Upper lobe of right lung (tissue), 1 donor: ENCODE results near the gene RCCD1. TPM values are rescaled to one million over a fixed set of nuclear protein-coding genes. Genes with fewer than 3 reads are reported as not detected.

Source experiments
- ATAC-seq: fragments of 200-7000 bp; cut with Tn5 transposase; one replicate; pipeline ENCODE4 v1.9.1; 2020; ENCODE audit warnings: mild to moderate bottlenecking, moderate library complexity
- DNase-seq: peaks from one replicate; pipeline ENCODE4 v3.0.0-alpha.2; 2020
- H3K27ac ChIP-seq: fragments of 200-600 bp; one replicate; pipeline ENCODE4 v1.8.0; 2022
- H3K27me3 ChIP-seq: fragments of 200-600 bp; one replicate; pipeline ENCODE4 v1.8.0; 2022; ENCODE audit warnings: mild to moderate bottlenecking
- H3K36me3 ChIP-seq: fragments of 200-600 bp; one replicate; pipeline ENCODE4 v1.8.0; 2022
- H3K4me1 ChIP-seq: fragments of 200-600 bp; one replicate; pipeline ENCODE4 v1.8.0; 2022
- H3K4me3 ChIP-seq: fragments of 200-600 bp; one replicate; pipeline ENCODE4 v1.8.0; 2022; ENCODE audit warnings: mild to moderate bottlenecking
- H3K9me3 ChIP-seq: fragments of 200-600 bp; one replicate; pipeline ENCODE4 v1.8.0; 2022
- CTCF ChIP-seq: fragments of 200-600 bp; IDR thresholded peaks from one replicate; pipeline ENCODE4 v1.8.0; 2022; ENCODE audit warnings: antibody characterized with exemption
- intact Hi-C: fragments of 100-400 bp; cut with DNase I; formaldehyde crosslinking; loops from one replicate; pipeline ENCODE4 v1.11.0; 2022
- total RNA-seq: library from RNA; stranded (reverse); fragmentation: NEBNext Ultra II Directional; extraction: Animal tissue kit (Norgen Biotek cat#: 25700); gene quantifications from one replicate; pipeline ENCODE4 v1.2.1, GENCODE V29; 2021
- donor health status: DM: no; HTN: yes; CAD: no; lungs with severe emphysema.

RCCD1 gene
- total RNA-seq, 1 donor from 2014 or later: 8.6 TPM

- H3K27ac ChIP-seq: peak within 1 kb of the TSS; percentile 97
- H3K27me3 ChIP-seq: no peaks in the 10 kb centered on the region
- ATAC-seq: peak; percentile 77
- no peaks in the 10 kb centered on the region for H3K9me3 ChIP-seq
- peak; percentile 96 for DNase-seq
- TF ChIP-seq CTCF: peak; percentile 99
- no peaks in the 10 kb centered on the region for H3K36me3 ChIP-seq
- intact Hi-C loops: no loop called here
- H3K4me3 ChIP-seq: peak within 1 kb of the TSS; percentile 83
- peaks cover 54% of the 10 kb centered on the region for H3K4me1 ChIP-seq
Observed at GRCh38 chr15:90931828-90932659, 22.6 kb upstream of the RCCD1 start, which contains the start of gene HDDC3. HDDC3 (minus strand) TSS chr15:90932549; CDS start chr15:90932540, 9 bp downstream.

- H3K27me3 ChIP-seq: no peaks in the 10 kb centered on the region
- DNase-seq: no peak
- intact Hi-C loops: no loop called here
- H3K4me1 ChIP-seq: peaks cover 54% of the 10 kb centered on the region
- ATAC-seq: no peak
- peak overlapping the region; percentile 83 for H3K4me3 ChIP-seq
- peak overlapping the region; percentile 97 for H3K27ac ChIP-seq
- TF ChIP-seq CTCF: no peak
- no peaks in the 10 kb centered on the region for H3K9me3 ChIP-seq
- peaks cover 5% of the 10 kb centered on the region for H3K36me3 ChIP-seq
Observed at GRCh38 chr15:90932660-90932991, 22.1 kb upstream of the RCCD1 start.

GRCh38 chr15:90933301-90933700, 21.4 kb upstream of the RCCD1 start:
- peaks cover 11% of the 10 kb centered on the region for H3K36me3 ChIP-seq
- no peak for TF ChIP-seq CTCF
- no peak overlapping the region for H3K27ac ChIP-seq
- H3K4me1 ChIP-seq: peaks cover 54% of the 10 kb centered on the region
- ATAC-seq: no peak
- no peaks in the 10 kb centered on the region for H3K9me3 ChIP-seq
- DNase-seq: no peak
- H3K4me3 ChIP-seq: no peak overlapping the region
- intact Hi-C loops: no loop called here
- no peaks in the 10 kb centered on the region for H3K27me3 ChIP-seq

- Histone ChIP-seq H3K27ac (peak overlapping the region; percentile 71), H3K9me3 (no peaks in the 10 kb centered on the region), H3K4me3 (peak overlapping the region; percentile 85), H3K36me3 (peaks cover 19% of the 10 kb centered on the region), H3K4me1 (peaks cover 49% of the 10 kb centered on the region), H3K27me3 (no peaks in the 10 kb centered on the region)
- intact Hi-C loops: no loop called here
- DNase-seq (peak; percentile 92), ATAC-seq (peak; percentile 67)
- peak; percentile 89 for TF ChIP-seq CTCF
Observed at GRCh38 chr15:90934256-90934948, 20.3 kb upstream of the RCCD1 start.

GRCh38 chr15:90934949-90935751, 19.5 kb upstream of the RCCD1 start, which contains the start of gene UNC45A:
UNC45A (plus strand) TSS chr15:90935285; CDS start chr15:90935325, 40 bp downstream.
- ATAC-seq: peak; percentile 87
- H3K36me3 ChIP-seq: peaks cover 26% of the 10 kb centered on the region
- intact Hi-C loops: no loop called here
- peaks cover 47% of the 10 kb centered on the region for H3K4me1 ChIP-seq
- no peaks in the 10 kb centered on the region for H3K27me3 ChIP-seq
- DNase-seq: peak; percentile 97
- peak within 1 kb of the TSS; percentile 85 for H3K4me3 ChIP-seq
- peak within 1 kb of the TSS; percentile 71 for H3K27ac ChIP-seq
- H3K9me3 ChIP-seq: no peaks in the 10 kb centered on the region
- no peak for TF ChIP-seq CTCF
